ENCODE measurements around the gene MPZL1. TPM values are rescaled to one million over a fixed set of nuclear protein-coding genes. Genes with fewer than 3 reads are reported as not detected.

MPZL1 gene
- polyA plus RNA-seq, 3 donors, result 23.1 to 63.6 (median 61.8) TPM

DNA sequence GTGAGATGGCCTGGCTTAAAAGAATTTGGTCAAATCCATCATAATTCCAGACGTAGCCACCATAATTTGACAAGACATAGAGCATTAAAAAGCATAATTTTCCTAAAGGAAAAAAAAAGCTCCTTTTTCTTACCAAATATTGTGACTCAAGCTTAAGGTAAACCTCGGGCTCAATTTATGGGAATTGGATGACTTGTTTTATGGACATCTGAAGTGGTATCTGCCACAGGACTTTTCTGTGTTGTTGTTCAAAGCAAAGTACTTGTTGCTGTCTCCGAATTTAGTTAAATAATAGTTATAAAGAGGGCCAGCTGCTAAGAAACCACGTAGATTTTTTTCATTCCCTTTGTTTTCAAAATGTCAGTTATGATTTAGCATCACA is 1.1 kb downstream of the MPZL1 start:
- Histone ChIP-seq H2AFZ (ENCODE audit: insufficient read depth, low read depth, low read length, poor library complexity, severe bottlenecking) (peak overlapping the region; percentile 96), H4K20me1 (ENCODE audit: insufficient read depth, low read length) (peaks cover 46% of the 10 kb centered on the region), H3K27ac (ENCODE audit: low read depth in 1 of 2, low read length in 2 of 2) (no peak overlapping the region), H3K4me1 (ENCODE audit: control insufficient read depth in 1 of 2, insufficient read depth in 2 of 2, low read length in 2 of 2) (peaks cover 28 to 34% of the 10 kb centered on the region in 2 donors), H3K36me3 (replicated peaks in 1 of 2; ENCODE audit: control insufficient read depth in 1 of 2, insufficient read depth in 2 of 2, low read length in 2 of 2) (no peaks in the 10 kb centered on the region), H3K79me2 (ENCODE audit: insufficient read depth, low read length) (peaks cover 39% of the 10 kb centered on the region), H3K4me3 (replicated peaks in 1 of 3; ENCODE audit: low read depth in 2 of 3, low read length in 3 of 3) (peak overlapping the region; percentile 87 to 98 (median 89)), H3K27me3 (ENCODE audit: control insufficient read depth in 2 of 2, insufficient read depth in 2 of 2, low read length in 2 of 2) (no peaks in the 10 kb centered on the region), H3K9me3 (replicated peaks in 1 of 2; ENCODE audit: control insufficient read depth in 1 of 2, insufficient read depth in 1 of 2, low read length in 2 of 2) (no peaks in the 10 kb centered on the region), H3K4me2 (replicated peaks; ENCODE audit: extremely low read depth, low read length, poor library complexity, severe bottlenecking) (peak overlapping the region; percentile 98), H3K9ac (ENCODE audit: insufficient read depth, low read length, poor library complexity, severe bottlenecking) (peak overlapping the region; percentile 83)
- peaks cover 4 to 7% of the 10 kb centered on the region in 2 donors for H3K36me3 Mint-ChIP-seq
- peak overlapping the region; percentile 95 to 99 for H3K4me3 Mint-ChIP-seq
- no peak overlapping the region for H3K27ac Mint-ChIP-seq
- no peak for DNase-seq
- H3K27me3 Mint-ChIP-seq (ENCODE audit: low read depth in 3 of 3), result peaks cover 0 to 4% (median 2%) of the 10 kb centered on the region in 3 donors
- TF ChIP-seq, protein P1, sequence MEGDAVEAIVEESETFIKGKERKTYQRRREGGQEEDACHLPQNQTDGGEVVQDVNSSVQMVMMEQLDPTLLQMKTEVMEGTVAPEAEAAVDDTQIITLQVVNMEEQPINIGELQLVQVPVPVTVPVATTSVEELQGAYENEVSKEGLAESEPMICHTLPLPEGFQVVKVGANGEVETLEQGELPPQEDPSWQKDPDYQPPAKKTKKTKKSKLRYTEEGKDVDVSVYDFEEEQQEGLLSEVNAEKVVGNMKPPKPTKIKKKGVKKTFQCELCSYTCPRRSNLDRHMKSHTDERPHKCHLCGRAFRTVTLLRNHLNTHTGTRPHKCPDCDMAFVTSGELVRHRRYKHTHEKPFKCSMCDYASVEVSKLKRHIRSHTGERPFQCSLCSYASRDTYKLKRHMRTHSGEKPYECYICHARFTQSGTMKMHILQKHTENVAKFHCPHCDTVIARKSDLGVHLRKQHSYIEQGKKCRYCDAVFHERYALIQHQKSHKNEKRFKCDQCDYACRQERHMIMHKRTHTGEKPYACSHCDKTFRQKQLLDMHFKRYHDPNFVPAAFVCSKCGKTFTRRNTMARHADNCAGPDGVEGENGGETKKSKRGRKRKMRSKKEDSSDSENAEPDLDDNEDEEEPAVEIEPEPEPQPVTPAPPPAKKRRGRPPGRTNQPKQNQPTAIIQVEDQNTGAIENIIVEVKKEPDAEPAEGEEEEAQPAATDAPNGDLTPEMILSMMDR (IDR thresholded peaks at IDR 0.05), result no peak
- H3K9me3 Mint-ChIP-seq, result peaks cover 0 to 1% (median 0%) of the 10 kb centered on the region in 7 donors
- no CpG with 5 or more reads among the region's 4 CpGs for WGBS (ENCODE audit: insufficient coverage)
- H3K4me1 Mint-ChIP-seq, result peaks cover 53% of the 10 kb centered on the region
- intact Hi-C loops (cut with micrococcal nuclease), result loop anchor here (5.0 kb wide), 2 partner anchors 79 to 214 kb away; partner anchors contain the start of genes DCAF6 (in 1 of the 2) and MPC2 (in 1 of the 2)

DNA sequence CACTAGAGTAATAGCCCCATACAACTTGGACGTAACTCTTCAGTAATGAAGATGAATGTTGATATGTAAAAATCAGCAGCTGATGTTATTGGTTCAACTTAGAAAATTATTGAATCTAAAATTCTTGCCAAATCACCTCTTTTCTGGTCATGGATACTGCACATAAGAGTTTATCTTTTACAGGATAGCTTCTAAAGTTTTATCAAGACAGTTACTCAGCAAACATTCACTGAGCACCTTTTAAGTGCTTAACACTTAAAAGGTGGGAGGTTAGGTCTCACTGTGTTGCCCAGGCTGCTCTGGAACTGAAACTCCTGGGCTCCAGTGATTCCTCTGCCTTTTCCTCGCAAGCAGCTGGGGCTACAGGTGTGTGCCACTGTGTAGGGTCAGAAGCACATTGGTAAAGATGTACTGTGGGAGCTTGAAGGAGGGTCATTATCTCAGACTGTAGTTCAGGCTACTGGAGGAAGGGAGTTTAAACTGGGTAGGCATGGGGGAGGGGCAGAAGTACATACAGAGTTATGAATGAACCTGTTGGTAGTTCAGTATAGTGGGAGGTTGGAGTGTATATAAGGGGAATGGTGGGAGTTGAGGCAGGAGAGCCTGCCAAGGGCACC is 2.0 kb downstream of the MPZL1 start:
- no peak overlapping the region for H3K4me3 ChIP-seq (replicated peaks in 1 of 3; ENCODE audit: low read depth in 2 of 3, low read length in 3 of 3)
- no peak overlapping the region for H3K27ac ChIP-seq (ENCODE audit: low read depth in 1 of 2, low read length in 2 of 2)
- no peaks in the 10 kb centered on the region for H3K36me3 ChIP-seq (replicated peaks in 1 of 2; ENCODE audit: control insufficient read depth in 1 of 2, insufficient read depth in 2 of 2, low read length in 2 of 2)
- intact Hi-C loops (cut with micrococcal nuclease), result loop anchor here (5.0 kb wide), 2 partner anchors 78 to 213 kb away; partner anchors contain the start of genes DCAF6 (in 1 of the 2) and MPC2 (in 1 of the 2)
- TF ChIP-seq, protein P1 (IDR thresholded peaks at IDR 0.05), result no peak
- peaks cover 41% of the 10 kb centered on the region for H3K79me2 ChIP-seq (ENCODE audit: insufficient read depth, low read length)
- peaks cover 28 to 34% of the 10 kb centered on the region in 2 donors for H3K4me1 ChIP-seq (ENCODE audit: control insufficient read depth in 1 of 2, insufficient read depth in 2 of 2, low read length in 2 of 2)
- no peaks in the 10 kb centered on the region for H3K27me3 ChIP-seq (ENCODE audit: control insufficient read depth in 2 of 2, insufficient read depth in 2 of 2, low read length in 2 of 2)
- Mint-ChIP-seq H3K27ac (peak overlapping the region in 1 of 7 donors; percentile 28), H3K4me1 (peaks cover 53% of the 10 kb centered on the region), H3K36me3 (peaks cover 4 to 7% of the 10 kb centered on the region in 2 donors), H3K9me3 (peaks cover 0 to 1% (median 0%) of the 10 kb centered on the region in 7 donors), H3K27me3 (ENCODE audit: low read depth in 3 of 3) (peaks cover 0 to 4% (median 2%) of the 10 kb centered on the region in 3 donors), H3K4me3 (no peak overlapping the region)
- no peaks in the 10 kb centered on the region for H3K9me3 ChIP-seq (replicated peaks in 1 of 2; ENCODE audit: control insufficient read depth in 1 of 2, insufficient read depth in 1 of 2, low read length in 2 of 2)
- H3K9ac ChIP-seq (ENCODE audit: insufficient read depth, low read length, poor library complexity, severe bottlenecking), result no peak overlapping the region
- H2AFZ ChIP-seq (ENCODE audit: insufficient read depth, low read depth, low read length, poor library complexity, severe bottlenecking), result no peak overlapping the region
- H3K4me2 ChIP-seq (replicated peaks; ENCODE audit: extremely low read depth, low read length, poor library complexity, severe bottlenecking), result peak overlapping the region; percentile 98
- WGBS (ENCODE audit: insufficient coverage), result 100% methylated on average over 1 of the region's 2 CpGs
- no peak for DNase-seq
- peaks cover 53% of the 10 kb centered on the region for H4K20me1 ChIP-seq (ENCODE audit: insufficient read depth, low read length)
